GM19372 (cell line): ENCODE results near the gene CFAP52.
"Not testable (repeated sequence)": the region's sequence is repeated elsewhere in the genome, so short reads cannot be mapped to it uniquely, and the experiment has no call there.

Source experiments
- ATAC-seq: cut with Tn5 transposase; IDR thresholded peaks from one replicate; pipeline ENCODE4 v1.9.1; 2021; ENCODE audit warnings: mild to moderate bottlenecking, low read depth, moderate library complexity; ENCODE audit not compliant: unreplicated experiment

CFAP52 gene

DNA sequence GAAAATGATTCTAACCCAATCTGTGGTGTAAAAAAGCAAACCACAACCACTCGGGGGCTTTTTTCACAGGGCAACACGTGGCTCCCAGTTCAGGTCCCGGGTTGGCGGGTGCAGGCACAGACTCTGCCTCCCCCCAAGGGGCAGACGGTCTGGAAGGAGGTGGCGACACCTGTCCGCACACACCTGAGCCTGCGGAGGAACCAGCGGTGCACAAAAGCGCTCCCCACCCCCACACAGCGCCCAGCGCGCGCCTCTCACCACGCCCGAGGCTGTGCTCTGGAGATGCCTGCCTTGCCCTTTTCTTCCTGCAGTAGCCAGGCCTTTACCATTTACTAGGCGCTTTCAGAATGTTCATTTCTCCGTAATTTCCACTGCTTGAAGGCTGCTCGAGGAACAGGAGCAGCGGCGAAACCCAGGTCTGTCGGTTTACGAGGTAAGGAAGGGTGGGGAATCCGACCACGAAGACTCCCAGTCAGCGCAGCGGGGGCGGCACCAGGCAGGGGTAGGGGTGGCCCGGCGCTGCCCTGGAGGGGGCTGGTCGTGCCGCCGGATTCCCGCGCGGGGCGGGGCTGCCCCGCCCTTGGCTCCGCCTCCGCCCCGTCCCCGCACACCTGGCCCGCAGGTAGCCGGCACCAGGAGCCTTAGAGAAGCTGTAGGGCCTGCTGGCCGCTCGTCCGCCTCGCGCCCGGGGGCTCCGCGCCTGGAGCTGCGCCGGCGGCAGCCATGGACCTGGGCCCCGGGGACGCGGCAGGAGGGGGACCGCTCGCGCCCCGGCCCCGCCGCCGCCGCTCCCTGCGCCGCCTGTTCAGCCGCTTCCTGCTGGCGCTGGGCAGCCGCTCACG lies 68.7 kb downstream of the CFAP52 start, which contains the start of gene USP43:
USP43 (plus strand) TSS at position 608 of the 842 bp plus-strand sequence; CDS start at position 724, 116 bp downstream.
- peak; percentile 37 for ATAC-seq

DNA sequence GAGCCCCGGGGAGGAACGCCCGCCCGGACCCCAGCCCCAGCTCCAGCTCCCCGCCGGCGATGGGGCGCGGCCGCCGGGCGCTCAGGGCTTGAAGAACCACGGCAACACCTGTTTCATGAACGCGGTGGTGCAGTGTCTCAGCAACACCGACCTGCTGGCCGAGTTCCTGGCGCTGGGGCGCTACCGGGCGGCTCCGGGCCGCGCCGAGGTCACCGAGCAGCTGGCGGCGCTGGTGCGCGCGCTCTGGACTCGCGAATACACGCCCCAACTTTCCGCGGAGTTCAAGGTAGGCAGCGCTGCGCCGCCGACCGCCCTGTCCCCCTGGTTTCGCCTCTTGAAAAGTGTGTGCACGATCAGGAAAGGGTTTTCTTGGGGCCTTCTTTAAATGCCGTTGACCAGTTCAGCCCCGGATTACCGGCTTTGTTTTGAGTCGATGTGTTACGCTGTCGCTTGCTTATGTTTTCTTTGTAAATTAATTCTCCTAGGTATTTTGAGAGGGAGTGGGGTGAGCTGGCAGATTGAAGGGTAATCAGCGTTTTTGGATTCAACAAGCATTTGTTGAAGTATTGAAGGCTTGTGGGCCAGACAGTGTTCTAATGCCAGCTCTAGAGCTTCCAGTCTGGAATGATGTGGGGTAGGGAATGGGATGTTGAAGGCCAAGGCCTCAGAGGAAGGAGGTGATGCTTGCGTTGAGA lies 69.6 kb downstream of the CFAP52 start:
- ATAC-seq, result peak; percentile 53

- no peak for ATAC-seq
Observed at GRCh38 chr17:9646546-9646885, 70.1 kb downstream of the CFAP52 start.

GRCh38 chr17:9647014-9647413 lies 70.6 kb downstream of the CFAP52 start:
- no peak for ATAC-seq

DNA sequence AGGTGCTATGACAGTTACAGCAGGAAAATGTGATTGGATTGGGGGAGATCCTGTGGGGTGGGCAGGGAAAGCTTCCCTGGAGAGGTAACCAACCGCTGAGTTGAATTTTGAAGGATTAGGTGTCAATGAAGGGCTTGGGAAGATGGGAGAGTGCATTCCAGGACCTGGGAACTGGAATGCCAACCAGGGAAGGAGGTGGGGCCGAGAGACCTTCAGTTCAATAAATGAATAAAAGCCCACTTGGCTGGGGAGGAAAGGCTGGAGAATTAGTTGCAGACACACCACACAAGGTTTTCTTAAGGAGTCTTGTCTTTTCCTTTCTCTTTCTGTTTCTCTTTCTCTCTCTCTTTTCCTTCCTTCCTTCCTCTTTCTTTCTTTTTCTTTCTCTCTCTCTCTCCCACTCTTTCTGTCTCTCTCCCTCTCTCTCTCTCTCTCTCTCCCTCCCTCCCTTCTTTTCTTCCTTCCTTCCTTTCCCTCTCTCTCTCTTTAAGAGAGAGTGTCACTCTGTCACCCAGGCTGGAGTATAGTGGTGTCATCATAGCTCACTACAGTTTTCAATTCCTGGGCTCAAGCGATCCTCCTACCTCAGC lies 72.2 kb downstream of the CFAP52 start:
- ATAC-seq, result no peak

DNA sequence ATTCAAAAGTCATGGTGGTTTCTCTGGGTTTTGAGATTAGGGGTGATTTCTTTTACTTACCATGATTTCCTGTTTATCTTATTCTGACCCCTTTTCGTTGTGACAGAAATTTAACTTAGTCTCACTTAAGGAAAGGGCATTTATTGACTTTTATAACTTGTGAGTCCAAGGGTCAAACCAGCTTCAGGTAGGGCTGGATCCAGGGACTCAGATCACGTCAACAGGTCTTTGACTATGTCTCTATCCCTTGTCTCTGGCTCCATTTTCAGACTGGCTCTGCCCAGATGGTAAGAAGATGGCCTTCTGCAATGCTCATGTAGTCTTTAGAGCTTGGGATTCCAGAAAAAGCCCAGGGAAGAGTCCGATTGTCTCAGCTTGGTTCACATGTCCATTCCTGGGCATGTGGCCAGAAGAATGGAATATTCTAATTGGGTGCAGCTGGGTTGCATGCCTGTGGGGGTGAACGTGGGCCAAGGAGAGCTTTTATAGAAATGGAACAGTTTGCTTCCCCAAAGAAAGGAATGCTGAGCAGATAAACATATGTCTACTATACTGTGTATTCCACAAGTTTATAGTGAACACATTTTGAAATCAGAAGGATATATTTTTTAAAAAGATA lies 82.3 kb downstream of the CFAP52 start:
- ATAC-seq, result no peak

DNA sequence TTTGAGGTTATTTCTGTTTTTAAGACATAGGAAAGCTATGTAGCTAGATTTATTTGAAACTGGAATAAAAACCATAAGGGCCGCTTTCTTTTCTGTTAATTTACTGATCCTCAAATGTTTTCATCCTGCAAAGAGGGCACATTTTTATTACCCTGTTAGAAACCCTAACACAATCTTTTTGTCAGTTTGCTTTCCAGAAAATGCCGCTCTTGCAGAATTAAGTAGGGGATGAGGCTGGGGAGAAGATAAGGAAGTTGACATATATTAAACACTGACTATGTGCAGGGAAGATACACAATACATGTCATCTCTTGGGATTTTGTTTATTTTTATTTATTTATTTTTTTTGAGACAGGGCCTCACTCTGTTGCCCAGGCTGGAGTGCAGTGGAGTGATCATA lies 84.6 kb downstream of the CFAP52 start:
- ATAC-seq, result no peak

- ATAC-seq, result not testable (repeated sequence)
Observed at GRCh38 chr17:9663511-9663910, 87.1 kb downstream of the CFAP52 start.

DNA sequence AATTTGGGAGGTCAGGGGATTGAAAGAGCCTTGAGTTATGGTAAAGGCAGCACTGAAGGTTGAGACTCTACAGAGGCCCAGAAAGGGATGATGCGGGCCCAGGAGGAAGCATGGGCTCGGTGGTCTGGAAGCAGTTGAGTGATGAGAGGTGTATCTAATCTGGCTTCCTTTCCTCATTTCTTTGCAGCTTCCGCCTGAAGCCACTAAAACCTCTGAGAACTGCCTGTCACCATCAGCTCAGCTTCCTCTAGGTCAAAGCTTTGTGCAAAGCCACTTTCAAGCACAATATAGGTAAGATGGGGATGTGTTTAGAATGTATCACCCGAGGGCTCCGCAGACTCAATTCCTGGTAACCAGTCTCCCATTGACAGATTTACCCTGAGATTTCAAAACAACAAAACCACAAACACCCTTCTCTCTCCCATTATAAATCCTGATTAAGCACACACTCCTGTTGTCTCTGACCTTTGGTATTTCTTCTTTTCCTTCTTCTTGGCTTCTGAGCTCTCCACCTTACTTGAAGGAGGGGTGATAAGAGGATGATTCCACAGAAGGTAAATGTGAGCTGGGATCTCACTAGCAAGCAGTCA lies 90.1 kb downstream of the CFAP52 start:
- ATAC-seq, result no peak

GRCh38 chr17:9668517-9668916 lies 92.1 kb downstream of the CFAP52 start:
- no peak for ATAC-seq

DNA sequence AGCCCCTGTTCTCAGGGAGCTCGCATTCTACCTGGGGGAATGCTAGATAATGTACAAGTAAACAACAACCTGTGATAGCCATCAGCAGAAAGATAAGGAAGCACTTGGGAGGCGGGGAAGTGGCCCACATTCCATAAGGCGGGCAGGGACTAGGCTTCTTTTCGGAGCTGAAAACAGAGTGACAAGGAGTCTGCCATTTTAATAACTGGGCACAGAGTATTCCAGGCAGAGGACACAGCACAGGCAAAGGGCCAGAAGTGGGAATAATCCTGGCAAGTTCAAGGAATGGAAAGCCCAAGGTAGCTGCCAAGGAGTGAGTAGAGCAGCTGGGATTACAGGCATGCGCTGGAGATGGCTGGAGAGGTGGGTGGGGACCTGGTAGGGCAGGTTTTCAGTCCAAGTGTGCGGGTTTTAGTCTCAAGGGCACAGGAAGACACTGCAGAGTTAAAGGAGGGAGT lies 93.1 kb downstream of the CFAP52 start:
- no peak for ATAC-seq

GRCh38 chr17:9670596-9670995 lies 94.2 kb downstream of the CFAP52 start:
- no peak for ATAC-seq

- ATAC-seq, result no peak
Observed at GRCh38 chr17:9671559-9671958, 95.1 kb downstream of the CFAP52 start.

- ATAC-seq, result no peak
Observed at GRCh38 chr17:9672266-9672665, 95.8 kb downstream of the CFAP52 start.

DNA sequence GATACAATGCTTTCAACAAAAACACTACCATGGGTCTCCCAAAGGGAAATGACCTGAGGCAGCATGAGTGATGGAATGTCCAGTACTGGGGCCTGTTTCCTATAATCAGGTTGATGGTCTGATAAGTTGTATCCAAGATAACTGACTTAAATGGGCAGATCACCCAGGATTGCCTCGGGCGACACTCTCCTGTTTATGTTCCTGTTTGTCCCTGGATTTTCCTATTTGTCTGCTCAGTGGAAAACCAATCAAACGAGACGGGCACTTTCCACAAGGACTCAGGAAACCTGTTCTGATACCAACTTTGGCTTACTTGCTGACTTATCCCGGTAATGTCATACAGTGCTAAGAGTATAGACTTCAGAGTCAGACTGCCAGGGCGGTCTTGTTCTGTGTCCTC lies 96.2 kb downstream of the CFAP52 start:
- no peak for ATAC-seq

- no peak for ATAC-seq
Observed at GRCh38 chr17:9676084-9676483, 99.6 kb downstream of the CFAP52 start.

DNA sequence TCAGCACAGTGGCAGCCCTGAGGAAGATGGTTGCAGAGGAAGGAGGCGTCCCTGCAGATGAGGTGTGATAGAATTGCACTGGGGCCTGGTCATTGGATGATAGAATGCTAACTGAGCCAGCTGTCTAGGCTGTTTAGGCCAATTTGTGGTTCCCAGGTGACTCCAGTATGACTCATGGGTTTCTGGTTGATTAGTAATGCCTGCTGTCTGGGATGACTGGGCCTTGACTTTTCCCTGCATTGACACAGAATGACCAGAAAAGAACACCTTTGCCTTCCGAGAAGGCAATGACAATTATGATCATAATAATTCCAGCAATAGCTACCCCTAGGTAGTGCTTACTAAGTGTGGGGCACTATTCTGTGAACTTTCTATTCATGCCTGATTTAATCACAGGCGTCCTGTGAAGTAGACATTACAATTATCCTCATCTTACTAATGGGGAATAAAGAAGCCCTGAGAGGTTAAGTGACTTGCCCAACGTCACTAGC lies 100.4 kb downstream of the CFAP52 start:
- ATAC-seq, result no peak

- no peak for ATAC-seq
Observed at GRCh38 chr17:9677411-9677810, 101.0 kb downstream of the CFAP52 start.

- no peak for ATAC-seq
Observed at GRCh38 chr17:9677896-9678295, 101.5 kb downstream of the CFAP52 start.

- ATAC-seq, result no peak
Observed at GRCh38 chr17:9684955-9685621, 108.6 kb downstream of the CFAP52 start.
